ENCODE measurements around the gene XCR1.

Gene XCR1

GRCh38 chr3:45984331-45985312 lies 42.7 kb downstream of the XCR1 start:
- no peak overlapping the region for H3K4me3 ChIP-seq
- H3K9ac ChIP-seq = no peak overlapping the region
- no peak for TF ChIP-seq Cebpa-rat (IDR thresholded peaks at IDR 0.05)
- H4K20me1 ChIP-seq = peaks cover 69% of the 10 kb centered on the region
- H3K4me1 ChIP-seq = peaks cover 9% of the 10 kb centered on the region; the same call in 1 of the 2 replicates
- no peaks in the 10 kb centered on the region for H3K27me3 ChIP-seq
- H3K9me3 ChIP-seq = no peaks in the 10 kb centered on the region
- peaks cover 92% of the 10 kb centered on the region for H3K36me3 ChIP-seq
- H3K27ac ChIP-seq = no peak overlapping the region
- no peak overlapping the region for H3K4me2 ChIP-seq

GRCh38 chr3:45983770-45984169 lies 43.5 kb downstream of the XCR1 start:
- Histone ChIP-seq H4K20me1 (peaks cover 61% of the 10 kb centered on the region), H3K4me3 (no peak overlapping the region), H3K27me3 (no peaks in the 10 kb centered on the region), H3K27ac (no peak overlapping the region), H3K4me2 (no peak overlapping the region), H3K36me3 (peaks cover 95% of the 10 kb centered on the region), H3K9me3 (no peaks in the 10 kb centered on the region), H3K9ac (no peak overlapping the region), H3K4me1 (peaks cover 9% of the 10 kb centered on the region; the same call in 1 of the 2 replicates)
- TF ChIP-seq Cebpa-rat (IDR thresholded peaks at IDR 0.05) = no peak

GRCh38 chr3:45981346-45982074 lies 45.8 kb downstream of the XCR1 start:
- Histone ChIP-seq H3K27ac (no peak overlapping the region), H3K4me1 (peaks cover 9% of the 10 kb centered on the region; the same call in 1 of the 2 replicates), H4K20me1 (peaks cover 38% of the 10 kb centered on the region), H3K27me3 (no peaks in the 10 kb centered on the region), H3K9me3 (no peaks in the 10 kb centered on the region), H3K9ac (no peak overlapping the region), H3K4me2 (no peak overlapping the region), H3K36me3 (peaks cover 98% of the 10 kb centered on the region), H3K4me3 (no peak overlapping the region)
- no peak for TF ChIP-seq Cebpa-rat (IDR thresholded peaks at IDR 0.05)

GRCh38 chr3:45980819-45981218 lies 46.5 kb downstream of the XCR1 start:
- Histone ChIP-seq H3K9ac (no peak overlapping the region), H3K9me3 (no peaks in the 10 kb centered on the region), H3K36me3 (peaks cover 98% of the 10 kb centered on the region), H3K4me3 (no peak overlapping the region), H3K27me3 (no peaks in the 10 kb centered on the region), H3K27ac (no peak overlapping the region), H3K4me2 (no peak overlapping the region), H4K20me1 (peaks cover 31% of the 10 kb centered on the region), H3K4me1 (peaks cover 9% of the 10 kb centered on the region; the same call in 1 of the 2 replicates)
- TF ChIP-seq Cebpa-rat (IDR thresholded peaks at IDR 0.05) = no peak

- H3K9ac ChIP-seq = no peak overlapping the region
- no peaks in the 10 kb centered on the region for H3K9me3 ChIP-seq
- no peak overlapping the region for H3K4me2 ChIP-seq
- H4K20me1 ChIP-seq = peaks cover 26% of the 10 kb centered on the region
- no peak for TF ChIP-seq Cebpa-rat (IDR thresholded peaks at IDR 0.05)
- peaks cover 9% of the 10 kb centered on the region; the same call in 1 of the 2 replicates for H3K4me1 ChIP-seq
- H3K27me3 ChIP-seq = no peaks in the 10 kb centered on the region
- no peak overlapping the region for H3K4me3 ChIP-seq
- peaks cover 98% of the 10 kb centered on the region for H3K36me3 ChIP-seq
- H3K27ac ChIP-seq = no peak overlapping the region
Observed at GRCh38 chr3:45980229-45980813, 47.0 kb downstream of the XCR1 start.

GRCh38 chr3:45979378-45979777 lies 47.9 kb downstream of the XCR1 start:
- Histone ChIP-seq H3K4me3 (no peak overlapping the region), H3K9me3 (no peaks in the 10 kb centered on the region), H3K4me1 (peaks cover 9% of the 10 kb centered on the region; the same call in 1 of the 2 replicates), H3K36me3 (peaks cover 98% of the 10 kb centered on the region), H3K9ac (no peak overlapping the region), H3K27me3 (no peaks in the 10 kb centered on the region), H4K20me1 (peaks cover 17% of the 10 kb centered on the region; the same call in 1 of the 2 replicates), H3K4me2 (no peak overlapping the region), H3K27ac (no peak overlapping the region)
- TF ChIP-seq Cebpa-rat (IDR thresholded peaks at IDR 0.05) = no peak

GRCh38 chr3:45978006-45978761 lies 49.1 kb downstream of the XCR1 start:
- peaks cover 13% of the 10 kb centered on the region; the same call in 1 of the 2 replicates for H4K20me1 ChIP-seq
- H3K27me3 ChIP-seq = no peaks in the 10 kb centered on the region
- H3K9me3 ChIP-seq = no peaks in the 10 kb centered on the region
- TF ChIP-seq Cebpa-rat (IDR thresholded peaks at IDR 0.05) = no peak
- H3K27ac ChIP-seq = no peak overlapping the region
- no peak overlapping the region for H3K4me2 ChIP-seq
- peaks cover 96% of the 10 kb centered on the region for H3K36me3 ChIP-seq
- peaks cover 9% of the 10 kb centered on the region; the same call in 1 of the 2 replicates for H3K4me1 ChIP-seq
- H3K4me3 ChIP-seq = no peak overlapping the region
- no peak overlapping the region for H3K9ac ChIP-seq

- H3K36me3 ChIP-seq = peaks cover 90% of the 10 kb centered on the region
- peaks cover 1% of the 10 kb centered on the region; the same call in 1 of the 2 replicates for H4K20me1 ChIP-seq
- no peak overlapping the region for H3K9ac ChIP-seq
- no peak overlapping the region for H3K4me3 ChIP-seq
- H3K4me1 ChIP-seq = peaks cover 15% of the 10 kb centered on the region
- H3K4me2 ChIP-seq = no peak overlapping the region
- no peak overlapping the region for H3K27ac ChIP-seq
- H3K9me3 ChIP-seq = no peaks in the 10 kb centered on the region
- no peak for TF ChIP-seq Cebpa-rat (IDR thresholded peaks at IDR 0.05)
- H3K27me3 ChIP-seq = no peaks in the 10 kb centered on the region
Observed at GRCh38 chr3:45976191-45977091, 50.8 kb downstream of the XCR1 start.

All from BLaER1 (cell line).